Activated gamma-delta T cell (primary cell): Measurements from ENCODE around the gene CHST11.

Source experiments
- DNase-seq: peaks from one replicate; lab custom pipeline; 2025; lab: John Stamatoyannopoulos, UW
- total RNA-seq, 2 donors: gene quantifications; one replicate each; lab custom pipeline; 2026; lab: John Stamatoyannopoulos, UW

CHST11 gene
- 101 to 138 reads per million in 2 donors for total RNA-seq

GRCh38 chr12:104456417-104456949 lies at the start of gene CHST11:
TSS of gene CHST11 (plus strand) at chr12:104456948.
- peak; percentile 67 for DNase-seq

- DNase-seq, result no peak
These were observed 49.3 kb upstream of the CHST11 start for GRCh38 chr12:104407438-104407837.

GRCh38 chr12:104407922-104408321 lies 48.8 kb upstream of the CHST11 start:
- no peak for DNase-seq

GRCh38 chr12:104410326-104410725 lies 46.4 kb upstream of the CHST11 start:
- DNase-seq, result no peak

- DNase-seq, result no peak
These were observed 46.0 kb upstream of the CHST11 start for GRCh38 chr12:104410786-104411185.

- no peak for DNase-seq
These were observed 44.7 kb upstream of the CHST11 start for GRCh38 chr12:104411826-104412641.

GRCh38 chr12:104412681-104413080 lies 44.1 kb upstream of the CHST11 start:
- DNase-seq, result no peak

- DNase-seq, result no peak
These were observed 43.4 kb upstream of the CHST11 start for GRCh38 chr12:104413330-104413729.

GRCh38 chr12:104414581-104415341 lies 42.0 kb upstream of the CHST11 start:
- no peak for DNase-seq

- DNase-seq, result no peak
These were observed 41.3 kb upstream of the CHST11 start for GRCh38 chr12:104415342-104415980.

GRCh38 chr12:104416136-104416535 lies 40.6 kb upstream of the CHST11 start:
- DNase-seq, result no peak

GRCh38 chr12:104416585-104416984 lies 40.2 kb upstream of the CHST11 start:
- DNase-seq, result no peak

GRCh38 chr12:104419717-104420116 lies 37.0 kb upstream of the CHST11 start:
- DNase-seq, result no peak

- no peak for DNase-seq
These were observed 35.9 kb upstream of the CHST11 start for GRCh38 chr12:104420868-104421267.

- DNase-seq, result no peak
These were observed 35.4 kb upstream of the CHST11 start for GRCh38 chr12:104421343-104421742.

GRCh38 chr12:104422441-104422840 lies 34.3 kb upstream of the CHST11 start:
- DNase-seq, result no peak

- no peak for DNase-seq
These were observed 33.5 kb upstream of the CHST11 start for GRCh38 chr12:104423273-104423672.

GRCh38 chr12:104423809-104424208 lies 32.9 kb upstream of the CHST11 start:
- DNase-seq, result no peak

- DNase-seq, result no peak
These were observed 31.8 kb upstream of the CHST11 start for GRCh38 chr12:104424955-104425354.

- DNase-seq, result no peak
These were observed 31.1 kb upstream of the CHST11 start for GRCh38 chr12:104425614-104426013.

- no peak for DNase-seq
These were observed 29.7 kb upstream of the CHST11 start for GRCh38 chr12:104426926-104427546.

GRCh38 chr12:104427547-104427938 lies 29.2 kb upstream of the CHST11 start:
- no peak for DNase-seq
